ENCODE results near the gene AMER3. TPM values are rescaled to one million over a fixed set of nuclear protein-coding genes. Genes with fewer than 3 reads are reported as not detected.

Gene AMER3
- total RNA-seq, 1 donor from 2014 or later, result not detected

DNA sequence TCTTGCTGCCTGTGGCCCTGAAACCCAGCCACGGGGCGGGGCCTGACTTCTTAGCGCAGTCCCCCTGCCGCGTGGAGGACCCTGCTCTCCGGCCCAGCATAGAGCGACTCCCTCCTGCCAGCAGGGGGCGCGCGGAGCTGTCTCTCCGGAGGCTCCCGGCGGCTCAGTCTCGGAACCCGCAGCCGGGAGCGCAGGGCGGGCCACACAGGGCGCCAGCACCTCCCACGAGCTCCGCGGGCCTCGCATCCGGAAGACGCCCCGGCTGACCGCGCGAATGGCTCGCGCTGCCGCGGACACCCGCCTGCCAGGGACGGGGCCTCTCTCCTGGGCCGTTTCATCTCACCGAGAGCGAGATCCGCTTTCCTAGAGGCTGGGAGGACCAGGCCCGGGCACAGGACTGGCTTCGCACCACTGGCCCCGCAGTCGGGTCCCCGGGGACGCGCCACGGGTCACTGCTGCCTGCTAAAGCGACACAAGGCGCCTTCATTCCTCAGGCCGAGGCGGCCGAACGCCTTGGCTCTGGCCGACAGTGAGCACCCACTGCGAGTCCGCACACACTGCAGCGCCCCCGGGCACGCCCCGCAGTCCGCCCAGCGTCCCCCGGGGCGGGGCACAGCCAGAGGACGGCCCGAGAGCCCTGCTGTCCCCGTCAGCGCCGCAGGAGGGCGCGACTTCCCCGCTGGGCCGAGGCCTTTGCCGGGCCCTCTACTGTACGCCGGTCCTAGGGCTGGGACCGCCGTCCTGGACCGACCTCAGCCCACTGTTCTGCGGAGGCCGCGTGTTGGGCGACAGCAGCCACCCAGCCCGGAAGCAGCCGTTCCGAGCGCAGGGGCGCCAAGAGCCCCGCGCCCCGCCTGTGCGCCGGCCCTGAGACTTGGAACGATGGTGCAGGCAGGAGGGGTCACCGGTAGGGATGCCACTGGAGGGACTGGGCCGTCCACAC is 42.4 kb downstream of the AMER3 start:
- Histone ChIP-seq H3K9me3 (ENCODE audit: control insufficient read depth in 3 of 3, low read length in 3 of 3) (no peaks in the 10 kb centered on the region), H3K27ac (ENCODE audit: low read depth, low read length) (peak overlapping the region; percentile 74), H3K4me3 (ENCODE audit: low read length in 3 of 3) (peak overlapping the region; percentile 68 to 84 (median 83)), H3K27me3 (ENCODE audit: control insufficient read depth in 3 of 3, insufficient read depth in 3 of 3, low read length in 3 of 3) (peaks cover 0 to 4% (median 0%) of the 10 kb centered on the region in 3 donors), H3K4me1 (ENCODE audit: control insufficient read depth in 3 of 3, insufficient read depth in 3 of 3, low read length in 3 of 3) (peaks cover 8 to 10% (median 8%) of the 10 kb centered on the region in 3 donors), H3K36me3 (ENCODE audit: control insufficient read depth in 3 of 3, insufficient read depth in 3 of 3, low read length in 3 of 3) (no peaks in the 10 kb centered on the region), H3K9ac (ENCODE audit: low read depth in 1 of 3, low read length in 3 of 3) (peak overlapping the region; percentile 68 to 81 (median 81))

DNA sequence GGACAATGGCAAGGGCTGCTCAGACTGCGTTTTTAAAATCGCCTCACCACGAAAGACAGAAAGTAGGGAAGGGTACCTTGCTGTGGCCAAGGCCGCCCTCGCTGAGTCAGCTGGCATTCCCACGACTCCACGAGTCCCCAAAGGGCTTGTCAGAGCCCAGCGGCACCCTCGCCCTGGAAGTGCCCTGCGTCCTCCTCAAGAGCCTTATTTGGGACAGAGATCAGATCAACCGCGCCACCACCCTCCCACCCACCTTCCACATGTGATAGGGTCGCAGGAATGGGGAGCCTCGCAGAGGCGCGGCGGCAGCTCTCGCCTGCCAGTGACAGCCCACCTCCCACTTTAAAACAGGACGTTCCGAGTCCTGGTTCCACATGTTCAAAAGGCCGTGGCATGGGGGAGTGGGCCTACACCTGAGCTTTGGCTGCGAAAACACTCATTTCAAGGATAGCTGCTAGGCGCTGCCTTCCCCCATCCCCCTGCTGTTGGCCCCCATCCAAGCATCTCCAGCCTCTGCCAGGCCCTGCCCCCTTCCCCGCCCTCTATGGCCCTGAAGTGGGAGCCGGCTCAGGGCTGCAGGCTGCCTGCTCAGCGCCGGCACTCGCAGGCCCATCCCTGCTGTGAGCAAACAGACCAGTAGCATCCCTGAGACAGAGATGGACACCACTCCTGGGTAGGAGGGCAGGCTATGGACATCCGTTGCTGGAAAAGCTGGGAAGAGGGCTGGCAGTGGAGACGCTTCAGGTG is 43.3 kb downstream of the AMER3 start:
- no peaks in the 10 kb centered on the region for H3K9me3 ChIP-seq (ENCODE audit: control insufficient read depth in 3 of 3, low read length in 3 of 3)
- H3K4me3 ChIP-seq (ENCODE audit: low read length in 3 of 3), result peak overlapping the region; percentile 68 to 84 (median 83)
- peaks cover 0 to 4% (median 0%) of the 10 kb centered on the region in 3 donors for H3K27me3 ChIP-seq (ENCODE audit: control insufficient read depth in 3 of 3, insufficient read depth in 3 of 3, low read length in 3 of 3)
- H3K27ac ChIP-seq (ENCODE audit: low read depth, low read length), result peak overlapping the region; percentile 74
- H3K36me3 ChIP-seq (ENCODE audit: control insufficient read depth in 3 of 3, insufficient read depth in 3 of 3, low read length in 3 of 3), result no peaks in the 10 kb centered on the region
- H3K9ac ChIP-seq (ENCODE audit: low read depth in 1 of 3, low read length in 3 of 3), result peak overlapping the region; percentile 68 to 81 (median 81)
- peaks cover 8 to 10% (median 8%) of the 10 kb centered on the region in 3 donors for H3K4me1 ChIP-seq (ENCODE audit: control insufficient read depth in 3 of 3, insufficient read depth in 3 of 3, low read length in 3 of 3)

DNA sequence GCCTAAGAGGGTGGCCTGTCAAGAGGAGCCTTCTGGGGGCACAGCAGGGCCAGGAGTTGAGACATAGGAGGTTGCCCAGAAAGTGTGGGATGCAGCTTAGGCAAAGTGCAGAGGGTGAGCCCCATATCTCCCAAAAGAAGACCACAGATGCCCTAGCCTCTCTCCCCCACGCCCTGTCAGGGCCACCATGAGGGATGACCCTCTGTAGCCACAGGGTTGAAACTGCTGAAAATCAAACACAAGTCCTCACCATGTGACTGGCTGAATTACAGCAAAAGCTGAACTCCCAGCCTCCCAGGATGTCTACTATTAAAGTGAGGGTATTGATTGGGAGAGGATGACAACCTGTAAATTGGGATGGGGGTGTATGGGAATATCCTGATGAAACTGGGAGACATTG is 44.0 kb downstream of the AMER3 start:
- Histone ChIP-seq H3K4me3 (ENCODE audit: low read length in 3 of 3) (no peak overlapping the region), H3K27ac (ENCODE audit: low read depth, low read length) (no peak overlapping the region), H3K9ac (ENCODE audit: low read depth in 1 of 3, low read length in 3 of 3) (peak overlapping the region in 1 of 3 donors; percentile 25), H3K9me3 (ENCODE audit: control insufficient read depth in 3 of 3, low read length in 3 of 3) (no peaks in the 10 kb centered on the region), H3K36me3 (ENCODE audit: control insufficient read depth in 3 of 3, insufficient read depth in 3 of 3, low read length in 3 of 3) (no peaks in the 10 kb centered on the region), H3K4me1 (ENCODE audit: control insufficient read depth in 3 of 3, insufficient read depth in 3 of 3, low read length in 3 of 3) (peaks cover 8 to 10% (median 8%) of the 10 kb centered on the region in 3 donors), H3K27me3 (ENCODE audit: control insufficient read depth in 3 of 3, insufficient read depth in 3 of 3, low read length in 3 of 3) (peaks cover 0 to 4% (median 0%) of the 10 kb centered on the region in 3 donors)

DNA sequence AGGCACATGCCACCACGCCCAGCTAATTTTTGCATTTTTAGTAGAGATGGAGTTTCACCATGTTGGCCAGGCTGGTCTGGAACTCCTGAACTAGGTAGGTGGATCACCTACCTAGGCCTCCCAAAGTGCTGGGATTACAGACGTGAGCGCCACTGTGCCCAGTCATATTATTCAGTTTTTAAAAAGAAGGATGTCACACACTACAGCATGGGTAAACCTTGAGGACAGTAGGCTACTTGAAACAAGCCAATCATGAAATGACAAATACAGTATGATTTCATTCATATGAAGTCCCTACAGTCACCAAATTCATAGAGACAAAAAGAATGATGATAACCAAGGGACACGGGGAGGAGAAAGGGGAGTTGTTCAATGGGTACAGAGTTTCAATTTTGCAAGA is 50.3 kb downstream of the AMER3 start:
- Histone ChIP-seq H3K9ac (ENCODE audit: low read depth in 1 of 3, low read length in 3 of 3) (no peak overlapping the region), H3K27me3 (ENCODE audit: control insufficient read depth in 3 of 3, insufficient read depth in 3 of 3, low read length in 3 of 3) (peaks cover 0 to 5% (median 0%) of the 10 kb centered on the region in 3 donors), H3K27ac (ENCODE audit: low read depth, low read length) (no peak overlapping the region), H3K36me3 (ENCODE audit: control insufficient read depth in 3 of 3, insufficient read depth in 3 of 3, low read length in 3 of 3) (no peaks in the 10 kb centered on the region), H3K9me3 (ENCODE audit: control insufficient read depth in 3 of 3, low read length in 3 of 3) (no peaks in the 10 kb centered on the region), H3K4me1 (ENCODE audit: control insufficient read depth in 3 of 3, insufficient read depth in 3 of 3, low read length in 3 of 3) (no peaks in the 10 kb centered on the region), H3K4me3 (ENCODE audit: low read length in 3 of 3) (no peak overlapping the region)

DNA sequence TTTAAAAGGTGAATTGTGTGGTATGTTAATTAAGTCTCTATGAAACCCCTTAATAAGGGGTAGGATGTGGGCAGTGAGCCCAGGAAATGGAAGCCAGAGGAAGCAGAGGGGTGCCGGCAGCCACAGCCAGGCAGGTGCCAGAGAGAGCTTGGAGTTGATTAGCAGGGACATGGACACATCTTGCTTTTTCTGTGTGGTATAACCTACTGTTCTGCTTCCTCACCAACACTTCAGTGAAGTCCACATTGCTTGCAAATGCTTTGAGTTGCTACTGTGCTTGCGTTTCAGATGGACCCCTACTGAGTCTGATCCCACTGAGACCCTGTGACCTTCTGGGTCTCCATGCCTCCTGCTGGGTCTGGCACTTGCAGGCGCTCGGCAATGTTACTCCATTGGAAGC is 51.0 kb downstream of the AMER3 start:
- no peaks in the 10 kb centered on the region for H3K4me1 ChIP-seq (ENCODE audit: control insufficient read depth in 3 of 3, insufficient read depth in 3 of 3, low read length in 3 of 3)
- no peak overlapping the region for H3K4me3 ChIP-seq (ENCODE audit: low read length in 3 of 3)
- peaks cover 0 to 5% (median 0%) of the 10 kb centered on the region in 3 donors for H3K27me3 ChIP-seq (ENCODE audit: control insufficient read depth in 3 of 3, insufficient read depth in 3 of 3, low read length in 3 of 3)
- H3K9me3 ChIP-seq (ENCODE audit: control insufficient read depth in 3 of 3, low read length in 3 of 3), result no peaks in the 10 kb centered on the region
- H3K9ac ChIP-seq (ENCODE audit: low read depth in 1 of 3, low read length in 3 of 3), result no peak overlapping the region
- no peak overlapping the region for H3K27ac ChIP-seq (ENCODE audit: low read depth, low read length)
- H3K36me3 ChIP-seq (ENCODE audit: control insufficient read depth in 3 of 3, insufficient read depth in 3 of 3, low read length in 3 of 3), result no peaks in the 10 kb centered on the region

DNA sequence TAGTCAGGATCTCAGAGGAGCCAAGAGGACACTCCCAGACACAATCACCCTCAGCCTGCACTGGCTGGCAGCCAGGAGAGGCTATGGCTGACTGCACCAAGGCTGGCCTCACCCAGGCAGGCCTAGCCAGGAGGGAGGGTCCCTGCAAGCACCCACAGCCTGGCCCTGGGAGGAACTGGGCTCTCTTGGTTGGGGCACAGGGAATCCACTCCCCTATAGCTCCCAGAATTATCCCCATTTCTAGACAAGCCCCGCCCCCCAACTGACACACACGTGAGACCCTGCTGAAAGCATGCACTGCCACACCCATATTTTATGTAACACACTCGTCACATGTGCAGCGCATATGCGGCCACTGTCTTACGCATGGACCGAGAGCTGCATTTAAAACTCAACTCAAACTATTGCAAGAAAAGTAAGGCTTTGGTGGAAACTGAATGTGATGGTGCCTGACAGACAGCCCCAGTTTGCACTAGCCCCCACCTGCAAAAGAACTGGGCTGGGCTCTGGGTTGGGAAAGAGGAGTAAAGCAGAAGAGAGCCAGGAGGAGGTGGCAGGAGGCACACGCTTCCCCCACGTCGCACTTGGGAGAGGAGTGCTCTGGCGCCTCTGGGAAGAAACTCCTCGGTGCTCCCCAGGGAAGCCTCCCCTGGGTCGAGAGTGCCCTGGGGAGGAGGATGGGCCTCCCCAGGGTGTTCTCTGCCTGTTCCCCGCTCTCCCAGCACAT is 52.5 kb downstream of the AMER3 start:
- H3K36me3 ChIP-seq (ENCODE audit: control insufficient read depth in 3 of 3, insufficient read depth in 3 of 3, low read length in 3 of 3), result no peaks in the 10 kb centered on the region
- H3K9ac ChIP-seq (ENCODE audit: low read depth in 1 of 3, low read length in 3 of 3), result no peak overlapping the region
- H3K27me3 ChIP-seq (ENCODE audit: control insufficient read depth in 3 of 3, insufficient read depth in 3 of 3, low read length in 3 of 3), result peaks cover 0 to 5% (median 0%) of the 10 kb centered on the region in 3 donors
- H3K4me1 ChIP-seq (ENCODE audit: control insufficient read depth in 3 of 3, insufficient read depth in 3 of 3, low read length in 3 of 3), result no peaks in the 10 kb centered on the region
- no peak overlapping the region for H3K27ac ChIP-seq (ENCODE audit: low read depth, low read length)
- no peaks in the 10 kb centered on the region for H3K9me3 ChIP-seq (ENCODE audit: control insufficient read depth in 3 of 3, low read length in 3 of 3)
- no peak overlapping the region for H3K4me3 ChIP-seq (ENCODE audit: low read length in 3 of 3)

DNA sequence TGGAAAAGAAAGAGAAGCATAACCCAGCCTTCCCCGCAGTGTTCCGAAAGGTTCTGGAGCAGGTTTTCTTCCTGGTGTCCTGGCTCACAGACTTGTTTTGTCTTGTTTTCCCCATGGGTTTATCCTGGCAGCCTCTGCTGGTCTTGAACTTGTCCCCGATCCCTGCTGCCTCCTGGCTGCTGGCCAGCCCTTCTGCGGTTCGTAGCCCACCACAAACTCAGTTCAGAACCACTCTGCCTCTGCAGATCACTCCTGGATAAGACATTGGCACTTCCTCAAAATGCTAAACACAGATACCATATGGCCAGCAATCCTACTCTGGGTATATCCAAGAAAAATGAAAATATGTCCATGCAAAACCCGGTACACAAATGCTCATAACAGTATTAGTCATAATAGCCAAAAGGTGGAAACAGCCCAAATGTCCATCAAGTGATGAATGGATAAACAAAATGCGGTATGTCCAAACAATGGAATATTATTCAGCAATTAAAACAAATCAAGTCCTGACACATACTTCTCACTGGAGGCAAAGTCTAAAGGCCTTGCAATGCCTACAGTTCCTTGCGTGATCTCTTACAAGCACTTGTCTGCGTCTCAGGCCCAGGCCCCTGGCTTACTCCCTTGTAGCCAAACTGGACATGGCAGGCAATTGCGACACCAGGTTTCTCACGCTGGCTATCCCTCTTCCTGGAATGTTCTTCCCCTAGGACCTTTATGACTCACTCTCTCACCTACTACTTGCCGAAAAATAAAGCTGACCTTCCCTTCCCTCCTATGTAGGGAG is 53.3 kb downstream of the AMER3 start:
- H3K27me3 ChIP-seq (ENCODE audit: control insufficient read depth in 3 of 3, insufficient read depth in 3 of 3, low read length in 3 of 3), result peaks cover 0 to 7% (median 0%) of the 10 kb centered on the region in 3 donors
- H3K36me3 ChIP-seq (ENCODE audit: control insufficient read depth in 3 of 3, insufficient read depth in 3 of 3, low read length in 3 of 3), result no peaks in the 10 kb centered on the region
- no peak overlapping the region for H3K27ac ChIP-seq (ENCODE audit: low read depth, low read length)
- no peaks in the 10 kb centered on the region for H3K9me3 ChIP-seq (ENCODE audit: control insufficient read depth in 3 of 3, low read length in 3 of 3)
- no peak overlapping the region for H3K4me3 ChIP-seq (ENCODE audit: low read length in 3 of 3)
- no peaks in the 10 kb centered on the region for H3K4me1 ChIP-seq (ENCODE audit: control insufficient read depth in 3 of 3, insufficient read depth in 3 of 3, low read length in 3 of 3)
- H3K9ac ChIP-seq (ENCODE audit: low read depth in 1 of 3, low read length in 3 of 3), result no peak overlapping the region

DNA sequence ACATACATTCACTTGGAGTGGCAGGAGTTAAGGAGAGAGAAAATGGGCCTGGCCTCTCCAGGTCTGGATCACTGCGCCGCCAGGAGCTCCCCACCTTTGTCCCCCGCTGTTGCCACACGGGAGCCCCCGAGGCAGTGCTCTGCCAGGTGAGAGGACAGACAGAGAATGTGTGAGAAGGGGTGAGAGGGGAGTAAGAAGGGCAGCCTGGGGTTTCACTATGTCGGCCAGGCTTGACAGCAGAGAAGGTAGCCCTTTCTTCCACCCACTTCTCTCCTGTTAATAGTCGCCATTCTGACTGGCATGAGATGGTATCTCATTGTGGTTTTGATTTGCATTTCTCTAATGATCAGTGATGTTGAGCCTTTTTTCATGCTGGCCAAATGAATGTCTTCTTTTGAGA is 55.1 kb downstream of the AMER3 start:
- Histone ChIP-seq H3K9ac (ENCODE audit: low read depth in 1 of 3, low read length in 3 of 3) (no peak overlapping the region), H3K27me3 (ENCODE audit: control insufficient read depth in 3 of 3, insufficient read depth in 3 of 3, low read length in 3 of 3) (peaks cover 0 to 10% (median 3%) of the 10 kb centered on the region in 3 donors), H3K27ac (ENCODE audit: low read depth, low read length) (no peak overlapping the region), H3K36me3 (ENCODE audit: control insufficient read depth in 3 of 3, insufficient read depth in 3 of 3, low read length in 3 of 3) (no peaks in the 10 kb centered on the region), H3K9me3 (ENCODE audit: control insufficient read depth in 3 of 3, low read length in 3 of 3) (no peaks in the 10 kb centered on the region), H3K4me1 (ENCODE audit: control insufficient read depth in 3 of 3, insufficient read depth in 3 of 3, low read length in 3 of 3) (no peaks in the 10 kb centered on the region), H3K4me3 (ENCODE audit: low read length in 3 of 3) (no peak overlapping the region)

DNA sequence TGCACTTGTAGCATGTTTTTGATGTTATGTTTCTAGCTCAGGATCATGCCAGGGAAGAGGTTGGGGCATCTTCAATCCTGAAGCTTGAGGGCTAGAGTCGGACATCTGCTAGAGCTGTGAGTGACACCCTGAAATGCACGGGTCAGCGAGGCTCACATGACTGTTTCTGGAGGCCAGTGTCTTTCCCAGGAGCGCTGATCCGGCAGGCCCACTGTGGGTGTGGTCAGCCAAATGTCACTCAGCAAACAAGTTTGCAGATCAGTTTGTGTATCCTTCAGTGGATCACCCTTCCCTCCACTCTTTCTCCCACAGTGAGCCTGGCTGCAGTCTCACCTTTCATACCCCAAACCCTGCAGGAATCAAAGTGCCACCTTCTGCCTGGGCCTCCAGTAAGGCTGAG is 58.4 kb downstream of the AMER3 start:
- Histone ChIP-seq H3K36me3 (ENCODE audit: control insufficient read depth in 3 of 3, insufficient read depth in 3 of 3, low read length in 3 of 3) (no peaks in the 10 kb centered on the region), H3K9me3 (ENCODE audit: control insufficient read depth in 3 of 3, low read length in 3 of 3) (no peaks in the 10 kb centered on the region), H3K9ac (ENCODE audit: low read depth in 1 of 3, low read length in 3 of 3) (no peak overlapping the region), H3K27ac (ENCODE audit: low read depth, low read length) (no peak overlapping the region), H3K4me3 (ENCODE audit: low read length in 3 of 3) (no peak overlapping the region), H3K27me3 (ENCODE audit: control insufficient read depth in 3 of 3, insufficient read depth in 3 of 3, low read length in 3 of 3) (peaks cover 0 to 7% (median 5%) of the 10 kb centered on the region in 3 donors), H3K4me1 (ENCODE audit: control insufficient read depth in 3 of 3, insufficient read depth in 3 of 3, low read length in 3 of 3) (no peaks in the 10 kb centered on the region)
